ENCODE data around the gene KCNC2.
"Not testable (repeated sequence)": the region's sequence is repeated elsewhere in the genome, so short reads cannot be mapped to it uniquely, and the experiment has no call there.

The KCNC2 gene

GRCh38 chr12:75209812-75210138 lies at the start of gene KCNC2:
KCNC2 (minus strand) TSS chr12:75209839.
- DNase-seq, result no peak

- DNase-seq, result no peak
These were observed 49.5 kb upstream of the KCNC2 start for GRCh38 chr12:75259143-75259542.

- no peak for DNase-seq
These were observed 47.9 kb upstream of the KCNC2 start for GRCh38 chr12:75257510-75257909.

- DNase-seq, result no peak
These were observed 35.5 kb upstream of the KCNC2 start for GRCh38 chr12:75245108-75245507.

- no peak for DNase-seq
These were observed 30.3 kb upstream of the KCNC2 start for GRCh38 chr12:75239987-75240386.

- DNase-seq, result no peak
These were observed 26.6 kb upstream of the KCNC2 start for GRCh38 chr12:75236206-75236605.

GRCh38 chr12:75227132-75227531 lies 17.5 kb upstream of the KCNC2 start:
- no peak for DNase-seq

- DNase-seq, result no peak
These were observed 2.4 kb upstream of the KCNC2 start for GRCh38 chr12:75212072-75212471.

- no peak for DNase-seq
These were observed 505 bp downstream of the KCNC2 start for GRCh38 chr12:75208856-75209811.

GRCh38 chr12:75207338-75208083 lies 2.1 kb downstream of the KCNC2 start:
- DNase-seq, result no peak

GRCh38 chr12:75205558-75205957 lies 4.1 kb downstream of the KCNC2 start:
- no peak for DNase-seq

GRCh38 chr12:75196865-75197264 lies 12.8 kb downstream of the KCNC2 start:
- no peak for DNase-seq

- DNase-seq, result no peak
These were observed 13.2 kb downstream of the KCNC2 start for GRCh38 chr12:75196408-75196807.

- no peak for DNase-seq
These were observed 15.4 kb downstream of the KCNC2 start for GRCh38 chr12:75194250-75194649.

- DNase-seq, result no peak
These were observed 17.4 kb downstream of the KCNC2 start for GRCh38 chr12:75192196-75192595.

- no peak for DNase-seq
These were observed 18.8 kb downstream of the KCNC2 start for GRCh38 chr12:75190846-75191245.

- not testable (repeated sequence) for DNase-seq
These were observed 23.8 kb downstream of the KCNC2 start for GRCh38 chr12:75185881-75186280.

GRCh38 chr12:75184516-75184915 lies 25.1 kb downstream of the KCNC2 start:
- no peak for DNase-seq

- DNase-seq, result no peak
These were observed 25.7 kb downstream of the KCNC2 start for GRCh38 chr12:75183967-75184366.

- no peak for DNase-seq
These were observed 31.6 kb downstream of the KCNC2 start for GRCh38 chr12:75177997-75178396.

GRCh38 chr12:75172611-75173010 lies 37.0 kb downstream of the KCNC2 start:
- DNase-seq, result no peak

- DNase-seq, result no peak
These were observed 38.9 kb downstream of the KCNC2 start for GRCh38 chr12:75170640-75171185.

GRCh38 chr12:75162845-75163244 lies 46.8 kb downstream of the KCNC2 start:
- no peak for DNase-seq

- no peak for DNase-seq
These were observed 48.2 kb downstream of the KCNC2 start for GRCh38 chr12:75161488-75161887.
